Heart left ventricle (tissue), 13 donors: ENCODE data around the gene TMEM30B.

ENCODE experiments used
- CTCF ChIP-seq, 12 donors: fragments of 200-600 bp; sonication (generic) in 4 of 12; IDR thresholded peaks; one replicate each; pipeline versions ENCODE4 v1.5.0 to v1.8.0; 2018 to 2022; ENCODE audit warnings: antibody characterized with exemption in 12 of 12, mild to moderate bottlenecking in 5 of 12
- POLR2A ChIP-seq, 2 donors: fragments of 450-650 bp; IDR thresholded peaks; one replicate each; pipeline ENCODE4 v1.6.1; 2017; ENCODE audit warnings: antibody characterized with exemption in 2 of 2, mild to moderate bottlenecking in 2 of 2, moderate library complexity in 2 of 2
- donor health status: ischemic (EF 13 %, LVEDD 7.1; RV severe dilation, severe dysfunction).
- donor health status: DM: no; HTN: yes; CAD: no.
- donor health status: DM: no; HTN: no; CAD: no.
- donor health status: ischemic (EF 25% LVEDD 6.9; RV normal size, moderate dysfunction).
- donor health status: ischemic (EF 25% LVEDD 5.7; RV mildly dilated, moderate dysfunction).
- donor health status: ischemic (EF 35%, LVEDD 5.7; RV mildly dilated, moderate dysfunction).
- donor health status: nonischemic (EF 11% LVEDD 7.7; RV severe dilation, severe dysfunction).
- donor health status: DM: yes; HTN: yes; CAD: no.
- donor health status: PGD.
- donor health status: ischemic (EF 29% LVEDD 5.4; RV normal size, mild dysfunction).
- donor health status: nonischemic (EF 23%, LVEDD 6.1; RV moderate dilation, normal function).

GRCh38 chr14:61298824-61299223 lies 17.7 kb upstream of the TMEM30B start:
- TF ChIP-seq CTCF (IDR thresholded peaks at IDR 0.05) (no peak), POLR2A (IDR thresholded peaks at IDR 0.05) (no peak)
